Measurements from ENCODE around the gene LNX1.

- TF ChIP-seq CTCF (conservative IDR thresholded peaks at IDR 0.05) (no peak), ZFX (IDR thresholded peaks at IDR 0.05) (no peak)
These were observed 42.6 kb downstream of the LNX1 start for GRCh38 chr4:53548662-53549061.

All from C4-2B (cell line).